Dermis lymphatic vessel endothelial cell (primary cell): ENCODE data around the gene MS4A1. TPM values are rescaled to one million over a fixed set of nuclear protein-coding genes. Genes with fewer than 3 reads are reported as not detected.

Experiments used
- total RNA-seq: library from RNA; depleted of rRNA; stranded (reverse); fragments of >200 nt; gene quantifications from 2 replicates; pipeline ENCODE4 v1.2.1, GENCODE V29; 2014

The MS4A1 gene
- total RNA-seq: not detected in 2 replicates

GRCh38 chr11:60455531-60456042 is at the start of gene MS4A1:
Gene MS4A1, plus strand, starts transcription at chr11:60455847. Its CDS starts 6,528 bp downstream, at chr11:60462375.

GRCh38 chr11:60429272-60429671 is 26.4 kb upstream of the MS4A1 start, which contains the start of gene MS4A5:
Gene MS4A5, plus strand, starts transcription at chr11:60429572. Its CDS starts 103 bp downstream, at chr11:60429675.

GRCh38 chr11:60492488-60493009 is 36.9 kb downstream of the MS4A1 start, which contains the start of gene MS4A12:
Gene MS4A12, plus strand, starts transcription at chr11:60492778. Its CDS starts 4,541 bp downstream, at chr11:60497319.

GRCh38 chr11:60515144-60515855 is 59.7 kb downstream of the MS4A1 start, which contains the start of gene MS4A13:
Gene MS4A13, plus strand, starts transcription at chr11:60515392. Its CDS starts 2,692 bp downstream, at chr11:60518084.

Other genes starting within 250 kb of the MS4A1 start
- not detected in 2 replicates for gene MS4A4E, start 212.7 kb upstream of the MS4A1 start, total RNA-seq
- gene MS4A4A, start 175.2 kb upstream of the MS4A1 start, total RNA-seq: not detected in 2 replicates
- not detected in 2 replicates for gene MS4A6E, start 128.6 kb upstream of the MS4A1 start, total RNA-seq
- not detected in 2 replicates for gene MS4A7, start 77.3 kb upstream of the MS4A1 start, total RNA-seq
- gene MS4A14, start 59.4 kb upstream of the MS4A1 start, total RNA-seq: not detected in 2 replicates
- gene MS4A5, start 26.3 kb upstream of the MS4A1 start, total RNA-seq: not detected in 2 replicates
- not detected in 2 replicates for gene MS4A12, start 36.9 kb downstream of the MS4A1 start, total RNA-seq
- not detected in 2 replicates for gene MS4A13, start 59.5 kb downstream of the MS4A1 start, total RNA-seq
- not detected in 2 replicates for gene MS4A8, start 243.8 kb downstream of the MS4A1 start, total RNA-seq